Transverse colon (tissue), 4 donors: Measurements from ENCODE around the gene PGS1.

Source experiments
- CTCF ChIP-seq, 5 experiments: fragments of 200-600 bp in 3 of 5; fragments of 450-650 bp in 2 of 5; sonication (generic) in 3 of 5; IDR thresholded peaks; 1 replicate in 2 of 5; 2 replicates in 3 of 5; pipeline ENCODE4 v1.5.1; 2016 to 2017; ENCODE audit warnings: antibody characterized with exemption in 5 of 5, inconsistent platforms in 3 of 5, mild to moderate bottlenecking in 2 of 5, moderate library complexity in 1 of 5
- EP300 ChIP-seq: sonication (generic); formaldehyde crosslinking; IDR thresholded peaks from one replicate; pipeline ENCODE4 v1.6.1; 2017; ENCODE audit warnings: antibody characterized with exemption, low read depth
- POLR2A ChIP-seq: fragments of 450-650 bp; IDR thresholded peaks from one replicate; pipeline ENCODE4 v1.6.1; 2016; ENCODE audit warnings: antibody characterized with exemption, mild to moderate bottlenecking, moderate library complexity
- POLR2AphosphoS5 ChIP-seq, 3 donors: sonication (generic); formaldehyde crosslinking; IDR thresholded peaks; one replicate each; pipeline ENCODE4 v1.6.1; 2016; ENCODE audit warnings: antibody characterized with exemption in 3 of 3

- TF ChIP-seq CTCF (IDR thresholded peaks at IDR 0.05) (no peak), POLR2AphosphoS5 (IDR thresholded peaks at IDR 0.05) (no peak), POLR2A (no peak), EP300 (no peak)
These were observed 36.0 kb downstream of the PGS1 start for GRCh38 chr17:78414178-78415162.
